ENCODE measurements around the gene OAS2. TPM values are rescaled to one million over a fixed set of nuclear protein-coding genes. Genes with fewer than 3 reads are reported as not detected.
"Not testable (repeated sequence)": the region's sequence is repeated elsewhere in the genome, so short reads cannot be mapped to it uniquely, and the experiment has no call there.

Gene OAS2
- total RNA-seq, 1 donor from 2014 or later, result 3.7 TPM

DNA sequence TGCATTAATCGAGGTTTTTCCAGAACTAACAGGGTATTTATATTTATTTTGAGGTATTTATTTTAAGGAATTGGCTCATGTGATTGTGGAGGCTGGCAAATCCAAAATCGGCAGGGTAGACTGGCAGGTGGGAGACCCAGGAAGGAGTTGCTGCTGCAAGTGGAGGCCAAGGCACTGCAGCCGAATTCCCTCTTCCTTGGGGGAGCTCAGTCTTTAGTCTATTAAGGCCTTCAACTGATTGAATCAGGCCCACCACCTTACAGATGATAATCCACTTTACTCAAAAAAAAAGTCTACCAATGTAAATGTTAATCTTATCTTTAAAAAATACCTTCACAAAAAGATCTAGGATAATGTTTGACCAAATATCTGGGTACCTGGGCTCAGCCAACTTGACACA lies 1.2 kb upstream of the OAS2 start:
- no peak for DNase-seq
- intact Hi-C loops (cut with DNase I), result no loop called here
- ATAC-seq (ENCODE audit: poor library complexity), result no peak

DNA sequence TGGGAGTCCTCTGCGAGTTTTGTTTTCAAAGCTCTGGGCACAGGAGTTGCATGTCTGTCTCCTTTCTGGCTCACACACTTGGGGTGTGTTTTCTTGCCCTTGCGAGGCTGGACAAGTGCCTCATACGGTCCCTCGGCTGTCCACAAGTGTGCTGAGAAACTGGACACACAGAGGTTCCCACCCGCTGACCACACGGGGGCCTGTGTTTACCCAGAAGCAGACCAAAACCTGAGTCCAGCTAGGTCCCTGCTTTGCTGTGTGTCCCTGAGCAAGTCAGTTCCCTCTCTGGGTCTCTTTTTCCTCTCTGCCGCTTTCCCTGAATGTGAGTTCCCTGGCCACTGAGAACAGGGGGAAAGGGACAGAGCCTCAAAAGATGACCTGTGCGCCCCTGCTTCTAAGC lies 678 bp upstream of the OAS2 start:
- ATAC-seq (ENCODE audit: poor library complexity) (no peak), DNase-seq (no peak)
- intact Hi-C loops (cut with DNase I), result no loop called here

DNA sequence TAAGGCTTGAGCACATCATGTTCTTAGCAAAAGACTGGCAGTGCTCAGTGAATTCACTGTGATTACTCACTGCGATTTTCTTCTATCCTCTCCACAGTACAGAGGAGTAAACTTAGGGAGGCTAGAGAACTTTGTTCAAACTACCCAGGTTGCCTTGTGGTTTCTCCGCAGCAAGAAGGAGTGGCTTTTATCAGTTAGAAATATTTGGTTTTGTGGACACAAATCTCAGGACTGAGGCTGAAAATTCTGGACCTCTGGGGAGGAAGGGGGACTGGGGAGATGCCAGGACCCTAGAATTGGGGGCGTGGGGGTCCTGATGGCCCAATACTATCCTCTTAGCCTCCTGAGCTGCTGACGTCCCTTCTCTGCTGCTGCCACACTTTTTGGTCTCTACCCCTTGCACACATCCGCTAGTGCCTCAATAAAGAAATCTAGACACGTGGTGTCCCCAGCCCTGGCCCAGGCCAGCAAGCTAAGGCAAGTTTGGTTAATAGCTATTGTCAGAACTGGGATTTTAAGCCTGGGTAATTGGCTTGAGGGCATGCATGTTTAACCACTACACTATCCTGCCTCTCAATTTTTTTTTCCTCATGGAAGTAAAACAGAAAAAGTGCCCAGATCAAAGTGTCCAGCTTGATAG lies 842 bp downstream of the OAS2 start:
- no peak for DNase-seq
- intact Hi-C loops (cut with DNase I), result no loop called here
- ATAC-seq (ENCODE audit: poor library complexity), result peak; percentile 60

DNA sequence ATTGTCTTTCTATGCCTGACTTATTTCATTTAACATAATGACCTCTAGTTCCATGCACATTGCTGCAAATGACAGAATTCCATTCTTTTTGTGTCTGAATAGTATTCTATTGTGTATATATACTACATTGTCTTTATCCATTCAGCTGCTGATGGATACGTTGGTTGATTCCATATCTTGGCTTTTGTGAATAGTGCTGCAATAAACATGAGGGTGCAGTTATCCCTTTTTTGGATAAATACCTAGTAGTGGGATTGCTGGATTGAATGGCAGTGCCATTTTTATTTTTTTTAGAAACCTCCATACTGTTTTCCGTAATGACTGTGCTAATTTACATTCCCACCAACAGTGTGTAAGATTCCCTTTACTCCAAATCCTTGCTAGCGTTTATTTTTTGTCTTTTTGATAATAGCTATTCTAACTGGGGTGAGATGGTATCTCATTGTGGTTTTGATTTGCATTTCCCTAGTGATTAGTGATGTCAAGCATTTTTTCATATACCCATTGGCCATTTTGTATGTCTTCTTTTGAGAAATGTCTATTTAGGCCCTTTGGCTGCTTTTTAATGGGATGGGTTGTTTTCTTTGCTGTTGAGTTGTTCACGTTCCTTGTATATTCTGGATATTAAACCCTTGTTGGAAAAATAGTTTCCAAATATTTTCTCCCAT lies 2.3 kb downstream of the OAS2 start:
- no peak for DNase-seq
- intact Hi-C loops (cut with DNase I), result no loop called here
- no peak for ATAC-seq (ENCODE audit: poor library complexity)

DNA sequence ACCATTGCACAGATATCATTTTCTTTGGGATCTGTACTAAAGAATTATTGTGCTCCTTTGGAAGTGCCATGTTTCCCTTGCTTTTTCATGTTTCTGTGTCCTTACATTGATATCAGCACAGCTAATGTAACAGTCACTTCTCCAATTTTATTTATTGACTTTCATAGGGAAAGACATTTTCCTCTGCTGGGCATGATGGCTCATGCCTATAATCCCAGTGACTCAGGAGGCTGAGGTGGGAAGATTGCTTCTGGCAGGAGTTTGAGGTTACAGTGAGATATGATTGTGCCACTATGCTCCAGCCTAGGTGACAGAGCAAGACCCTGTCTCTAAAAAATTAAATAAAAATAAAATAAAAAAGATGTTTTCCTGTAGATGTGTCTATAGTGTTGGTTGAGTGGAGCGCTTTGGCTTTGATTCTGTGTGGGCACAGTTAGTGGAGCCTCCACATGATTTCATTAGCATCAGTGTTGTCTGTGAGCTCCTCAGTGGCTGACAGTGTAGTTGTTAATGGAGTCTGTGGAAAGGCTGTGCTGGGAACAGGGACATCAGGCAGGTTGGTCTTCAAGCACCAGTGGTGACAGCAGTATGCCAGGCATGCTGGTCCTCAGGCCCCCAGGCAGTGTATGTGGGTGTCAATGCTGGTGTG lies 7.4 kb downstream of the OAS2 start:
- no peak for DNase-seq
- intact Hi-C loops (cut with DNase I), result no loop called here
- no peak for ATAC-seq (ENCODE audit: poor library complexity)

DNA sequence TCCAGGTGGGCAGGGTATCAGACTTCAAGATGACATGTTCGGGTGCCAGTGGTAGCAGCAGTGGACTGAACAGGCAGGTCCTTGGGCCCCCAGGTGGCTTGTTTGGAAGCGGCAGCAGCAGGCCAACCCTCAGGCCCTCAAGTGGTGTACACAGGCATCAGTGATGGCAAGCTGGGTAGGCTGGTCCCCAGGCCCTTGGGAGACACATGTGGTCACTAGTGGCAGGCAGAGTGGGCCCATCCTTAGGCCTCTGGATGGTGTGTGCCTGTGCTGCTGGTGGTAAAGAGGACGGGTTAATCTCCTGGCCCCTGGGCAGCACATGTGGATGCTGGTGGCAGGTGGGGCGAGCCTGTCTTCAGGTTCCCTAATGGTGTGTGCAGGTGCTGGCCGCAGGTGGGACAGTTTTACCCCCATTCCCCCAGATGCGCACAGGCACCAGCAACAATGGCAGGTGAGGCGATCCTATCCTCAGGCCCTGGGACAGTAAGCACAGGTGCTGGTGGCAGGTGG lies 8.0 kb downstream of the OAS2 start:
- intact Hi-C loops (cut with DNase I), result no loop called here
- DNase-seq (no peak), ATAC-seq (ENCODE audit: poor library complexity) (no peak)

DNA sequence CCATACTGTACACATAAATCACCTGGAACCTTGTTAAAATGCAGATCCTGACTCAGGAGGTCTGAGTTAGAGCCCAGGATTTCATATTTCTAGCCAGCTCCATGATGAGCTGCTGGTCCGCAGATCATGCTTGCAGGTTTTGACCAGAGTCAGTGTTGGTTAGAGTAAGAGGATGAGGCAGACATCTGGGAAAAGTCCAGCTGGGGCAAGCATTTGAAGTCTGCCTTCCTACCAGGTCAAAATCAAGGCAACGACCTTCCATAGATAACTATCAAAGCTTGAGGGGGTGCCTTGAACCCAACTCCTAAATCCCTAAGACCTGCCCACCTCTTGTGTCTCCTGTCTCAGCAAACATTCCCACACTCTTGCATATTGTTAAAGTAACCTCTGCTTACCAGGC lies 9.2 kb downstream of the OAS2 start:
- no peak for DNase-seq
- no peak for ATAC-seq (ENCODE audit: poor library complexity)
- intact Hi-C loops (cut with DNase I), result no loop called here

DNA sequence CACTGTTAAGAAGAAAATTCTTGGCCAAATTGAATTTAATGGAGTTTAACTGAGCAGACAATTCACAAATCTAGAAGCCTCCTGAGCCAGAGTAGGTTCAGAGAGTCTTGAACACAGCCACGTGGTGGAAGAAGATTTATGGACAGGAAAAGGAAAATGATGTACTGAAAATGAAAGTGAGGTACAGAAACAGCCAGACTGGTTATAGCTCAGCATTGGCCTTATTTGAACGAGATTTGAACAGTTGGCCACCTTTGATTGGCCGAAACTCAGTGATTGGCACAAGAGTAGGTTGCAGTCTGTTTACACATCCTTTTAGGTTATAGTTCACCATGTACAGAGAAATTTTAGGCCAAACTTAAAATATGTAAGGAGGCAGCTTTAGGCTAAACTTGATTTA lies 9.9 kb downstream of the OAS2 start:
- intact Hi-C loops (cut with DNase I), result no loop called here
- ATAC-seq (ENCODE audit: poor library complexity), result no peak
- no peak for DNase-seq

DNA sequence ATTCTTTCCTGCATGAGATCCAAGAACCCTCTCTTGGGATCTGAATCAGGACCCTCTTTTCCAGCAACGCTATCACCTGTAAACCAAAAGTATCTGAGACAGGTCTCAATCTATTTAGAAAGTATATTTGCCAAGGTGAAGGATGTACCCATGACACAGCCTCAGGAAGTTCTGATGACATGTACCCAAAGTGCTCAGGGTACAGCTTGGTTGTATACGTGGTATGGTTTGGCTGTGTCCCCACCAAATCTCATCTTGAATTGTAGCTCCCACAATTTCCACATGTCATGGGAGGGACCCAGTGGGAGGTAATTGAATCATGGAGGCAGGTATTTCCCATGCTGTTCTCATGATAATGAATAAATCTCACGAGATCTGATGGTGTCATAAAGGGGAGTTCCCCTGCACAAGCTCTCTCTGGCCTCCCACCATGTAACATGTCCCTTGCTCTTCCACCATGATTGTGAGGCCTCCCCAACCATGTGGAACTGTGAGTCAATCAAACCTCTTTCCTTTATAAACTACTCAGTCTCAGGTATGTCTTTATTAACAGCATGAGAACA lies 10.6 kb downstream of the OAS2 start:
- ATAC-seq (ENCODE audit: poor library complexity); DNase-seq; intact Hi-C loops (cut with DNase I): not testable (repeated sequence)

DNA sequence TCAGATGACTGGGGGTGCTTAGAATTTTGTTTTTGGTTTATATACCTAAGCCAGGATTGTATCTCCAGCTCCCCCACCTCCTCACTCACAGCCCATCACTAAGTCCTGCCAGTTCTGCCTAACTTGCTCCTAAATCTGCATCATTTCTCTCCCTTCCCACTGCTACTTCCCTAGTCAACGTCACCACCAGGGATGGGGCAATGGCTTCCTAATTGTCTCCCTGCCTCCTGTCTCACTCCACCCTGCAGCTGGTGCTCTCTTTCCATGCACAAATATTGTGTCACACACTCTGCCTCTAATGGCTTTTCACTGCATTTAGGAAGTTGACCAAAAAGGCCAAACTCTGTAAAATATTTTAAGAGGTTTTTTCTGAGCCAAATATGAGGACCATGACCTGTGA lies 11.5 kb downstream of the OAS2 start:
- DNase-seq (no peak), ATAC-seq (ENCODE audit: poor library complexity) (no peak)
- intact Hi-C loops (cut with DNase I), result no loop called here

DNA sequence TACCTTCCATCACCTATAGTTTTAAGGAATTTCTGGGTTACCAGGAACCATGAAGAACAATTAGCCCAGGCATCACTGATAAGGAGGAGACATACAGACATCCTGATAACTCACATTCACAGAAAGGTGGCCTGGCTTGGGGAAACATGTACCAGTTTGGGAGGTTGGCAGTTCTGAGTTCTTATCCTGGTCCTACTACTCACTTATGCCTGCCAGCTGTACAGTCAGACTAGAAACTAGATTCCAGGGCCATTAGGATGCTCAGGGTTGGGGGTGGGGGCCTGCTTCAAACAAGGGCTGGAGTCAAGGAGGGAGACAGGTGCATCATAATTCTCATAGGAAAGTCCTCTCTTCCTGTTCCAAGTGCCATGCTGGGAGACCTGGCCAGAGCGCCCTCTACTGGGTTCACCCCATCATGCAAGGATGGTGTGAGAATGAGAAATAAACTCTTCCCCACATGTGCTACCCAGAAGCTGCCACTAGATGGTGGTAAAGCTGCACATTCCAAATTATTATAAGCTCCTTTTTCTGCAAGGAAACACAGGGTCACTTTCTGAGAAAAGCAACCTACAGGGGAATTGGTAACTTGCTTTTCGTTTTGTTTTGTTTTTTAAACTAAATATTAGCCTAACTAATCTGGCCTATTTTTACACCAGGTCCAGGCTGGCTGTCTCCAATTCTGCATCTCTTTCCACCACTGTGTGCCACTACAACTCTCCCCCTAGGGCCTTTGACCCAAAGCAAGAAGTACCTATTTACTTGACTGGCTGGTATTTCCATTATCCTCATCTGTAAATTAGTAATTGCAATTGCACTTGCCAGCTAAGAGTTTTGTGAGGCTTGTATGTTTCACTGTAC lies 14.5 kb downstream of the OAS2 start:
- DNase-seq (peak; percentile 55), ATAC-seq (ENCODE audit: poor library complexity) (peak; percentile 67)
- intact Hi-C loops (cut with DNase I), result no loop called here

DNA sequence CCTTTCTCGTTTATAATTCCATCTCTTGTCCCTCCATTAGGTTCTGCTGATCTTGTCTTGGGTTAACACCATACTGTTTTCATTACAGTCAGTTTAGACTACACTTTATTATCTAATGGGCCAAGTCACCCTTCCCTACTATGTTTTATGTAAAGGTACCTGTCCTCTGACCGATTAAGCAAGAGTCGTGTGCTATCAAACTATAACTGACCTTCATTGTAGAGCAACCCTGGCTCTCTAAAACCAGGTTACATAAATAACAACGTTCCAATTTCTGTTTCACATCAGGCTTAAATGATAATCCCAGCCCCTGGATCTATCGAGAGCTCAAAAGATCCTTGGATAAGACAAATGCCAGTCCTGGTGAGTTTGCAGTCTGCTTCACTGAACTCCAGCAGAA lies 16.7 kb downstream of the OAS2 start:
- DNase-seq, result no peak
- no peak for ATAC-seq (ENCODE audit: poor library complexity)
- intact Hi-C loops (cut with DNase I), result no loop called here

DNA sequence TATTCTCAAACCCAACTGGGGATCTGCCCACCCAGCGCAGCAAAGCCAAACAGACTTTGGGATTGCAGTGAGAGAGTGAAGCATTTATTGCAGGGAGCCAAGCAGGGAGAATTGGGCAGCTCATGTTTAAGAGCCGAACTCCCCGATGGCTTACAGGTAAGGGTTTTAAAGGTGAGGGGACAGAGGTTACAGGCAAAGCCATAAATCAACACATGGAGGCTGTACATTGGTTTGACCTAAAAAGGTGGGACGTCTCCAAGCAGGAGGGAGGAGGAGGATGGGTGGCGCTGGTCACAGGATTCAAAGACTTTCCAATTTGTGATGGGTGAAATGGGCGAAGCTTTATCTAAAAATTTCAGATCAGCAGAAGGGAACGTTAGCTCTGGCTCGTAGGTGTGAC lies 18.2 kb downstream of the OAS2 start:
- ATAC-seq (ENCODE audit: poor library complexity), result no peak
- intact Hi-C loops (cut with DNase I), result no loop called here
- DNase-seq, result no peak

DNA sequence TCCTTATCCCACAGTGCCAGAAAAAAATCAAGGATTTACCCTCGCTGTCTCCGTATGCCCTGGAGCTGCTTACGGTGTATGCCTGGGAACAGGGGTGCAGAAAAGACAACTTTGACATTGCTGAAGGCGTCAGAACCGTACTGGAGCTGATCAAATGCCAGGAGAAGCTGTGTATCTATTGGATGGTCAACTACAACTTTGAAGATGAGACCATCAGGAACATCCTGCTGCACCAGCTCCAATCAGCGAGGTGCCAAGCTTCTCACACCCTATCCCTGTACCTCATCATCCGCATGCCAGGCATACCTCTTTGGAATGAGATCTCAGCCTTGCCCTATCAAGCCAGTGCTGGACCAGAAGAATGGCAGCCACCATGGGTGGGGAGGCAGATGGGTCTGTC lies 19.2 kb downstream of the OAS2 start:
- DNase-seq, result no peak
- no peak for ATAC-seq (ENCODE audit: poor library complexity)
- intact Hi-C loops (cut with DNase I), result no loop called here

DNA sequence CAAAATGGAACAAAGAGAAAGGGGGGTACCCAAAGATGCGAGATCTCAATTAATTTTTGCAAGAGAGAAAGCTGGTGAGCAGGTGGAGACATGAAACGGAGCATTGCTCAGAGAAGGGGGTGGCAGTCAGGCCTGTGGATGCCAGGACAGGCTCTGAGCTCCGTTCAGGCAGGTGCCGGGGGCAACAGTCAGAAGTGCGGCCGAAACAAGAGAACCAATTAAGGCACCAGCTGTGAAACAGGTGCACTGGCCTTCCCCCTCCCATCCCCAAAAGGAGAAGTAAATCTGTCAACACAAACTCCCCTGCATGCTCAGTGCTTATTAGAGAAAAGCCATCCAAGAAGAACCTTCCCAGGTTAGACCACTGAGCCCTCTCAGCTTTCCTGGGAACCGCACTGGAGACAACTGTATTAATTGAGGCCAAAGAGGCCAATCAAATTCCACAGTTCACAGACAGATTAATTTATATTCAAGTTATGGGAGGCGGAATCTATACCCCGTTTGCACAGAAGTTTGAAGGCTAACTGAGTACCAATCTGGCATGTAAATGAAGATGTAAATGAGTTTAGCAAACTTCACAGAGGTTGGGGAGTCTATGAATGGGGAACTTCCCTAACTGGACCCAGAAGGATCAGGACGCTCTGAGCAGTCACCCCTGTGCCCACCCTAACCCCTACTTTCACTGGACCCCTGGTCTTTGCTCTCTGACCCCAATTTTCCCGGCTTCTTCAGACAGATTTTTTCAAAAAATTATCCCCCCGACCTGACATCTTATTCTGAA lies 20.9 kb downstream of the OAS2 start:
- DNase-seq (no peak), ATAC-seq (ENCODE audit: poor library complexity) (no peak)
- intact Hi-C loops (cut with DNase I), result no loop called here

DNA sequence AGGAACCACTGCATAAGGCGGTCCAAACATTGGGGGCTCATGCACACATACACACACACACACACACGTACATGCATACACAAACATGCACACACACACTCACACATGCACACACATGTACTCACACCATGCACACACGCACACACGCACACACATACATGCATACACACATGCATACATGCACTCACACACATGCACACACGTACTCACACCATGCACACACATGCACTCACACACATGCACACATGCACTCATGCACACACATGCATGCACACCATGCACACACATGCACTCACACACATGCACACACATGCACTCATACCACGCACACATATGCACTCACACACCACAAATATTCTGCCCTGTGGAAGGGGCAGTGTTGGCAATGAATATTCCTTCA lies 22.1 kb downstream of the OAS2 start:
- DNase-seq, result no peak

DNA sequence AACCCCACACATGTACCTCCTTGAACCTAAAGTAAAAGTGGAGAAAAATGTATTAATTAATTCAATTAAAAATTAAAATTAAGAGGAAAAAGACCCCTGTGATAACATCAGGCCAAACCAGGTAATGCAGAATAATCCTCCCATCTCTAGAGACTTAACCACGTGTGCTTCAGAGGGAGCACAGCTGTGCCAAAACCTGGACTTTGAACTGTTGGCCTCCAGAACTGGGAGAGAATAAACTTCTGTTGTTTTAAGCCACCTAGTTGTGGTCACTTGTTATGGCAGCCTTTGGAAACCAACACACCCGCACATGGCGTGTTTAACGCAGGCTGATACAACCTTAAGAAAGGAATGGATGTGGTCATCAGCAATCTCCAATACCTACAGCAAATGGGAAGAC lies 23.8 kb downstream of the OAS2 start:
- intact Hi-C loops (cut with DNase I), result no loop called here
- ATAC-seq (ENCODE audit: poor library complexity) (no peak), DNase-seq (no peak)

More for the DNA sequence above, 22.1 kb downstream of the OAS2 start:
- intact Hi-C loops (cut with DNase I), result no loop called here
- ATAC-seq (ENCODE audit: poor library complexity), result no peak

DNA sequence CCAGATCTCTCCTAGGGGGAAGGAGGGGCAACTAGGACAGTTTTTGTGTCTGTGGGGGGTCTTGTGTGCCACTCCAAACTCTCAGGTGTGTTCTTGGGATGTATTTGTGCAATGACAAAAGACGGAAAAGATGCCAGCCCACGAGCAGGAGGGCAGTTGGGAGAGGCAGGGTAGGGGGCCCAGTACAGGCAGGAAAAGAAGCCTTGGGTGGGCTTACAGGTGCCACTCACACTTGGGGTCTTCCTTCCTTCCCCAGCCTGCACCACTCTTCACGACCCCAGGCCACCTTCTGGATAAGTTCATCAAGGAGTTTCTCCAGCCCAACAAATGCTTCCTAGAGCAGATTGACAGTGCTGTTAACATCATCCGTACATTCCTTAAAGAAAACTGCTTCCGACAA lies 24.4 kb downstream of the OAS2 start:
- ATAC-seq (ENCODE audit: poor library complexity) (no peak), DNase-seq (no peak)
- intact Hi-C loops (cut with DNase I), result no loop called here
